WERI-Rb-1 (cell line): ENCODE measurements around the gene SALL3.
A peak's percentile ranks its signal among the peaks of the same experiment; 100 is the strongest.

ENCODE experiments used
- DNase-seq: peaks from one replicate; pipeline ENCODE4 v3.0.0-alpha.2; 2020
- H3K27ac ChIP-seq: fragments of 250-450 bp; sonication (Bioruptor Pico); 2 replicates; pipeline ENCODE4 v1.5.1; 2020; ENCODE audit warnings: mild to moderate bottlenecking, moderate library complexity
- H3K27me3 ChIP-seq: fragments of 250-450 bp; sonication (Bioruptor Pico); 2 replicates; pipeline ENCODE4 v1.5.1; 2021; ENCODE audit warnings: mild to moderate bottlenecking, low read depth, moderate library complexity; ENCODE audit not compliant: insufficient read depth, severe bottlenecking
- H3K36me3 ChIP-seq: fragments of 250-450 bp; sonication (Bioruptor Pico); 2 replicates; pipeline ENCODE4 v1.5.1; 2020; ENCODE audit warnings: mild to moderate bottlenecking, moderate library complexity
- H3K4me3 ChIP-seq: 2 replicates; pipeline ENCODE4 v1.5.1; 2011; ENCODE audit warnings: low read depth, mild to moderate bottlenecking, control low read depth, low read length
- H3K9me3 ChIP-seq: fragments of 250-450 bp; sonication (Bioruptor Pico); 2 replicates; pipeline ENCODE4 v1.5.1; 2021; ENCODE audit warnings: mild to moderate bottlenecking, moderate library complexity; ENCODE audit not compliant: severe bottlenecking
- TF ChIP-seq, protein P1 (sequence below): IDR thresholded peaks from 2 replicates; pipeline ENCODE4 v1.5.1; 2011; ENCODE audit warnings: low read depth, mild to moderate bottlenecking, control low read depth, inconsistent platforms, low read length

The SALL3 gene

DNA sequence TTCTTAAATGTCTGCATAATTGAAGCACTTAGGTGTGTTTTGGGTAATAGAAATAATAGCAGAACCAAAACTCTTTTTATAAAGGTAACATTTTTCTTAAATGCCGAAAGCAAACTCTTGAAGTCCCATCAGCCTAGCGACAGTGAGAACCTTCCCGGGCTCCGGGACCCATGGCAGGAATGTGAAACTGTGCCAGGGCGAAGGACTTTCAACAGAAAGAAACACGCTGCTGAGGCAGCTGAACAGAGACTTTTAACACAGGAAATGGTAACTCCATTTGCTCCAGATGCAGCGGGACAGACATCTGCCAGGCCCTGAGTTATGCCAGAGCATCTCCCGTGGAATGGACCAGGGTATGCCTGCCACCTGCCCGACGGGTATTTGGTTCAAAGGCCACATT is 34.3 kb downstream of the SALL3 start:
- TF ChIP-seq, protein P1, sequence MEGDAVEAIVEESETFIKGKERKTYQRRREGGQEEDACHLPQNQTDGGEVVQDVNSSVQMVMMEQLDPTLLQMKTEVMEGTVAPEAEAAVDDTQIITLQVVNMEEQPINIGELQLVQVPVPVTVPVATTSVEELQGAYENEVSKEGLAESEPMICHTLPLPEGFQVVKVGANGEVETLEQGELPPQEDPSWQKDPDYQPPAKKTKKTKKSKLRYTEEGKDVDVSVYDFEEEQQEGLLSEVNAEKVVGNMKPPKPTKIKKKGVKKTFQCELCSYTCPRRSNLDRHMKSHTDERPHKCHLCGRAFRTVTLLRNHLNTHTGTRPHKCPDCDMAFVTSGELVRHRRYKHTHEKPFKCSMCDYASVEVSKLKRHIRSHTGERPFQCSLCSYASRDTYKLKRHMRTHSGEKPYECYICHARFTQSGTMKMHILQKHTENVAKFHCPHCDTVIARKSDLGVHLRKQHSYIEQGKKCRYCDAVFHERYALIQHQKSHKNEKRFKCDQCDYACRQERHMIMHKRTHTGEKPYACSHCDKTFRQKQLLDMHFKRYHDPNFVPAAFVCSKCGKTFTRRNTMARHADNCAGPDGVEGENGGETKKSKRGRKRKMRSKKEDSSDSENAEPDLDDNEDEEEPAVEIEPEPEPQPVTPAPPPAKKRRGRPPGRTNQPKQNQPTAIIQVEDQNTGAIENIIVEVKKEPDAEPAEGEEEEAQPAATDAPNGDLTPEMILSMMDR: no peak
- no peaks in the 10 kb centered on the region for H3K27me3 ChIP-seq
- H3K9me3 ChIP-seq: no peaks in the 10 kb centered on the region
- H3K36me3 ChIP-seq: no peaks in the 10 kb centered on the region
- no peak for DNase-seq
- no peak overlapping the region for H3K27ac ChIP-seq
- H3K4me3 ChIP-seq: no peak overlapping the region

DNA sequence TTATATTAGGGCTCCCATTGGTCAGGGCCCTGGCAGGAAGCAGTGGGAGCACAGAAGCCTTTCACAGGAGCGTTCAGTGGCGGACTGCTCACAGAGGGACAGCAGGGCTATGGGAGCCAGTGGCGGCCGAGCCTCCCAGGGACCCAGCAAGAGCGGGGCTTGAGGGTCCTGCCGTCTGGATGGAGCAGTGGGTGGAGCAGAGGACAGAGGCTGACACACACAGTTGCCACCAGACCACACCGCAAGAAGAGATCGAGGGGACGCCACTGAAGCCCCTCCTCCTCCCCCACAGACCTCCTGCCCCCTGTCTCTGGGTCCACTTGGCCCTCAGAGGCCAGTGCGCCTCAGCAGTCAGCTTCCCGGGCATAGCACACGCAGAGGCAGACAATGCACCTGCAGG is 39.3 kb downstream of the SALL3 start:
- H3K4me3 ChIP-seq: no peak overlapping the region
- no peak overlapping the region for H3K27ac ChIP-seq
- no peak for DNase-seq
- peaks cover 14% of the 10 kb centered on the region for H3K9me3 ChIP-seq
- TF ChIP-seq, protein P1: no peak
- no peaks in the 10 kb centered on the region for H3K27me3 ChIP-seq
- no peaks in the 10 kb centered on the region for H3K36me3 ChIP-seq

DNA sequence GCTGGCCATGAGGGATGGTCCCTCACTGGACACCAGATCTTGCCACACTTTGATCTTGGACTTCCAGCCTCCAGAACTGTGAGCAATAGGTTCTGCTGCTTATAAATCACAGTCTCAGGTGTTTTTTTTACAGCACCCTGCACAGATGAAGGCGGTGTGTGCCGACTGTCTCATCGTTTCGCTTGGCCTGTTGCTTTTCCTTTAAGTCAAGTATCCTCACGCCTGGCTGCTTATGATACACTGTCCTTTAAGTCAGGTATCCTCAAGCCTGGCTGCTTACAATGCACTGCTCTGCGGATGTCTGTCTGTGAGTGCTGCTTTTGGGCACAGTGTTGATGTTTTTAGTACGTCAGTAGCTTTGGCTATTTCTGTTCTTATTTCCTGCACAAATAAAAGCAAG is 40.3 kb downstream of the SALL3 start:
- peaks cover 14% of the 10 kb centered on the region for H3K9me3 ChIP-seq
- no peak overlapping the region for H3K4me3 ChIP-seq
- H3K36me3 ChIP-seq: no peaks in the 10 kb centered on the region
- H3K27me3 ChIP-seq: no peaks in the 10 kb centered on the region
- TF ChIP-seq, protein P1: no peak
- H3K27ac ChIP-seq: no peak overlapping the region
- DNase-seq: no peak

DNA sequence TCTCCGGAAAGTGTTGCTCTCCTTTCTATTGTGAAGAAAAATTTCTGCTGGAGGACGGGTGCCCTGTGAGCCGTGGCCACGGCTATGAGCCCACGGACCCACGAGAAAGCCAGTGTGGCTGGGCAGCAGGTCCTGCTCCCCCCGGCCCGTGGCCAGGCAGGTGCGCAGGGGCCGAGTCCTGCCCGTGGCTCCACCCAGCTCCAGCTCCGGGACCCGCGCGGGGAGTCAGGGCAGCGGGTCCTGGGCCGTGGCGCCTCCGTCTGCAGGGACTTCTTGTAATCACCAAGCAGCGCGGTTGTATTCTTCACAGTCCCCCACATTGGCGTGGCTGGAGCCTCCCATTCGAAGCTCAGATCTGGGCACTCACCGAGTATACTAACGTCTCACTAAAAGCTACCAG is 43.0 kb downstream of the SALL3 start:
- no peak for DNase-seq
- H3K27me3 ChIP-seq: no peaks in the 10 kb centered on the region
- no peak overlapping the region for H3K27ac ChIP-seq
- no peak overlapping the region for H3K4me3 ChIP-seq
- H3K9me3 ChIP-seq: peaks cover 14% of the 10 kb centered on the region
- no peaks in the 10 kb centered on the region for H3K36me3 ChIP-seq
- TF ChIP-seq, protein P1: no peak

DNA sequence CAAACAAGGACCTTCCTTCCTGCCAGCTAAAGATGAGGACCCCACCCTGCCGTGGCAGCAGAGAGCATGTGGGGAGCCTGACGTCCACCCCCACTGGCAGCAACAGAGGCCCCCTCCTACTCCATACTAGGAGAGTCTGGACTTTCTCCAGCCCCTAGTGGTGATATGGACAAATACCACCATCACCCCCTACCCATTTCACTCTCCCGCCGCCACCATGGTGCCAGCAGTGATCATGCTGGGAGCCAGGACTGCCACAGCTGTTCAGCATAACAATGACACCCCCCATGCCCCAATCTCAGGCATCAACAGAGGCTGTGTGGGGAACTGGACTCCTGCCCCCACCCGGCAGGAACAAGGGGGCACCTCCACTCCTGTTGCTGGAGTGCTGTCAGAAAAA is 46.9 kb downstream of the SALL3 start:
- no peak for DNase-seq
- no peaks in the 10 kb centered on the region for H3K36me3 ChIP-seq
- H3K9me3 ChIP-seq: peaks cover 11% of the 10 kb centered on the region
- no peaks in the 10 kb centered on the region for H3K27me3 ChIP-seq
- TF ChIP-seq, protein P1: peak; percentile 51
- H3K27ac ChIP-seq: no peak overlapping the region
- no peak overlapping the region for H3K4me3 ChIP-seq

DNA sequence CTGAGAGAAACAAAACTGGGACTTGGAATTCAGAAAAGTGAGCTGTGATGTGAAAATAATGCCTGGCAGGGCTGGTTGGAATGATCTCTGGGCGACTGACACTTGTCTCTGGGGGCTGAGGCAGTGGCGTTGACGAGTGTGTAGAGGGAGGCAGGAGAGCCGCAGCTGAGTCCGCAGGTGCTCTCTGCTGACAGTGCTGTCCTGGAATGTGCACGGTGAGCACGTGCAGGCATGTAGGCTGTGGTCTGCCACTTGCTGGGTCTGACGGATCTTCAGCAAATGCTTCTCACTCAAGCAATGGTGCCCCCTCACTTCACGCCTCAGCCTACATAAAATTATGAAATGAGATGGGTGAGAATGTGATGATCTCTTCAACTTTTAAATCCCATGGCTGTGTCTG is 51.1 kb downstream of the SALL3 start:
- no peaks in the 10 kb centered on the region for H3K36me3 ChIP-seq
- H3K9me3 ChIP-seq: peaks cover 5% of the 10 kb centered on the region
- no peak for DNase-seq
- no peak overlapping the region for H3K4me3 ChIP-seq
- no peak overlapping the region for H3K27ac ChIP-seq
- no peaks in the 10 kb centered on the region for H3K27me3 ChIP-seq
- TF ChIP-seq, protein P1: no peak
